Neural progenitor cell (in vitro differentiated cells): Measurements from ENCODE around the gene METRN. TPM values are rescaled to one million over a fixed set of nuclear protein-coding genes. Genes with fewer than 3 reads are reported as not detected.

Experiments used
- DNase-seq: peaks from one replicate; pipeline ENCODE4 v3.0.0-alpha.2; 2016; ENCODE audit warnings: low spot score
- H2AFZ ChIP-seq: fragments of 200-600 bp; sonication (generic); replicated peaks from 2 replicates; pipeline ENCODE4 v1.6.1; 2016; ENCODE audit warnings: antibody characterized with exemption
- H3F3A ChIP-seq: fragments of 200-600 bp; sonication (generic); 2 replicates; pipeline ENCODE4 v1.6.1; 2016; ENCODE audit warnings: antibody characterized with exemption, low read depth
- H3K27ac ChIP-seq: fragments of 200-600 bp; sonication (generic); 2 replicates; pipeline ENCODE4 v1.5.1; 2016; ENCODE audit warnings: mild to moderate bottlenecking
- H3K27me3 ChIP-seq: fragments of 200-600 bp; sonication (generic); 2 replicates; pipeline ENCODE4 v1.6.1; 2016; ENCODE audit warnings: mild to moderate bottlenecking, moderate library complexity
- H3K36me3 ChIP-seq: fragments of 200-600 bp; sonication (generic); 2 replicates; pipeline ENCODE4 v1.5.1; 2016
- H3K4me1 ChIP-seq: fragments of 200-600 bp; sonication (generic); 2 replicates; pipeline ENCODE4 v1.6.1; 2016; ENCODE audit warnings: mixed run types
- H3K4me2 ChIP-seq: fragments of 200-600 bp; sonication (generic); 2 replicates; pipeline ENCODE4 v1.6.1; 2016
- H3K4me3 ChIP-seq: fragments of 200-600 bp; sonication (generic); 2 replicates; pipeline ENCODE4 v1.5.1; 2016
- H3K79me2 ChIP-seq: fragments of 200-600 bp; sonication (generic); 2 replicates; pipeline ENCODE4 v1.6.1; 2016; ENCODE audit warnings: low read depth
- H3K9ac ChIP-seq: fragments of 200-600 bp; sonication (generic); 2 replicates; pipeline ENCODE4 v1.6.1; 2016
- H3K9me3 ChIP-seq: fragments of 200-600 bp; sonication (generic); 2 replicates; pipeline ENCODE4 v1.5.1; 2016; ENCODE audit warnings: low read depth
- H4K20me1 ChIP-seq: fragments of 200-600 bp; sonication (generic); 2 replicates; pipeline ENCODE4 v1.6.1; 2016; ENCODE audit warnings: low read depth
- H3K27ac Mint-ChIP-seq: 3 replicates; pipeline ENCODE4 v1.8.0; 2021; ENCODE audit warnings: mixed read lengths
- H3K27me3 Mint-ChIP-seq: 2 replicates; pipeline ENCODE4 v1.8.0; 2022; ENCODE audit warnings: low read depth, mild to moderate bottlenecking, inconsistent platforms, moderate library complexity, mixed read lengths; ENCODE audit not compliant: insufficient read depth
- H3K36me3 Mint-ChIP-seq: 3 replicates; pipeline ENCODE4 v1.8.0; 2021; ENCODE audit warnings: mixed read lengths
- H3K4me1 Mint-ChIP-seq: 3 replicates; pipeline ENCODE4 v1.8.0; 2021; ENCODE audit warnings: mixed read lengths
- H3K4me3 Mint-ChIP-seq: 3 replicates; pipeline ENCODE4 v1.8.0; 2021; ENCODE audit warnings: mild to moderate bottlenecking, moderate library complexity, mixed read lengths
- H3K9me3 Mint-ChIP-seq: 3 replicates; pipeline ENCODE4 v1.8.0; 2020; ENCODE audit warnings: mixed read lengths
- CTCF ChIP-seq: fragments of 200-600 bp; sonication (generic); IDR thresholded peaks from 2 replicates; pipeline ENCODE4 v1.5.1; 2017; ENCODE audit warnings: antibody characterized with exemption, mild to moderate bottlenecking
- EZH2 ChIP-seq: fragments of 200-600 bp; sonication (generic); IDR thresholded peaks from 2 replicates; pipeline ENCODE4 v1.6.1; 2017; ENCODE audit warnings: antibody characterized with exemption, mild to moderate bottlenecking, moderate library complexity
- EZH2phosphoT487 ChIP-seq: fragments of 200-600 bp; sonication (generic); IDR thresholded peaks from 2 replicates; pipeline ENCODE4 v1.6.1; 2017; ENCODE audit warnings: antibody characterized with exemption
- total RNA-seq: library from RNA; depleted of rRNA; stranded (reverse); fragments of >200 nt; gene quantifications from 2 replicates; pipeline ENCODE4 v1.2.3, GENCODE V29; 2015; ENCODE audit warnings: low replicate concordance

The METRN gene
- total RNA-seq, 1 donor from 2014 or later = 24.3 TPM

- Histone ChIP-seq H3K4me3 (peak within 1 kb of the TSS; percentile 85), H3K79me2 (no peaks in the 10 kb centered on the region), H3F3A (peaks cover 30% of the 10 kb centered on the region), H2AFZ (peak within 1 kb of the TSS; percentile 84), H3K27ac (peak within 1 kb of the TSS; percentile 80), H3K36me3 (no peaks in the 10 kb centered on the region), H4K20me1 (peaks cover 66% of the 10 kb centered on the region), H3K4me1 (peaks cover 29% of the 10 kb centered on the region), H3K4me2 (peak within 1 kb of the TSS; percentile 98), H3K27me3 (peaks cover 12% of the 10 kb centered on the region), H3K9me3 (no peaks in the 10 kb centered on the region), H3K9ac (peak within 1 kb of the TSS; percentile 22)
- Mint-ChIP-seq H3K4me1 (peaks cover 27% of the 10 kb centered on the region), H3K27me3 (peaks cover 13% of the 10 kb centered on the region), H3K36me3 (peaks cover 2% of the 10 kb centered on the region), H3K27ac (peak within 1 kb of the TSS; percentile 81), H3K4me3 (peak within 1 kb of the TSS; percentile 89), H3K9me3 (no peaks in the 10 kb centered on the region)
- peak; percentile 98 for DNase-seq
- TF ChIP-seq EZH2phosphoT487 (no peak), CTCF (no peak), EZH2 (no peak)
These were observed 6.3 kb downstream of the METRN start, which contains the start of gene ANTKMT for GRCh38 chr16:720990-721764. ANTKMT (plus strand) TSS chr16:721146; CDS start chr16:721275, 129 bp downstream.

- H3K9ac ChIP-seq = no peak overlapping the region
- H4K20me1 ChIP-seq = peaks cover 64% of the 10 kb centered on the region
- Mint-ChIP-seq H3K27me3 (peaks cover 10% of the 10 kb centered on the region), H3K9me3 (no peaks in the 10 kb centered on the region), H3K4me3 (peak overlapping the region; percentile 65), H3K27ac (no peak overlapping the region), H3K4me1 (peaks cover 23% of the 10 kb centered on the region), H3K36me3 (no peaks in the 10 kb centered on the region)
- peaks cover 21% of the 10 kb centered on the region for H3K4me1 ChIP-seq
- H3K36me3 ChIP-seq = no peaks in the 10 kb centered on the region
- H3K4me2 ChIP-seq = peak overlapping the region; percentile 98
- DNase-seq = no peak
- H2AFZ ChIP-seq = no peak overlapping the region
- H3K27me3 ChIP-seq = peaks cover 19% of the 10 kb centered on the region
- no peaks in the 10 kb centered on the region for H3K79me2 ChIP-seq
- no peaks in the 10 kb centered on the region for H3K9me3 ChIP-seq
- TF ChIP-seq EZH2 (no peak), EZH2phosphoT487 (no peak), CTCF (no peak)
- H3K4me3 ChIP-seq = peak overlapping the region; percentile 85
- no peak overlapping the region for H3K27ac ChIP-seq
- H3F3A ChIP-seq = peaks cover 32% of the 10 kb centered on the region
These were observed 7.0 kb downstream of the METRN start for GRCh38 chr16:721765-722540.

- H3K4me3 ChIP-seq = no peak overlapping the region
- H3K79me2 ChIP-seq = no peaks in the 10 kb centered on the region
- peaks cover 42% of the 10 kb centered on the region for H3F3A ChIP-seq
- no peaks in the 10 kb centered on the region for H3K9me3 Mint-ChIP-seq
- no peak overlapping the region for H3K27ac ChIP-seq
- H3K4me1 Mint-ChIP-seq = peaks cover 19% of the 10 kb centered on the region
- H3K27me3 ChIP-seq = peaks cover 30% of the 10 kb centered on the region
- H3K36me3 ChIP-seq = no peaks in the 10 kb centered on the region
- H4K20me1 ChIP-seq = peaks cover 58% of the 10 kb centered on the region
- TF ChIP-seq EZH2phosphoT487 = no peak
- no peak for TF ChIP-seq EZH2
- TF ChIP-seq CTCF = no peak
- no peak for DNase-seq
- H3K36me3 Mint-ChIP-seq = no peaks in the 10 kb centered on the region
- peak overlapping the region; percentile 65 for H3K4me3 Mint-ChIP-seq
- no peak overlapping the region for H3K4me2 ChIP-seq
- H3K9me3 ChIP-seq = no peaks in the 10 kb centered on the region
- peaks cover 14% of the 10 kb centered on the region for H3K27me3 Mint-ChIP-seq
- H2AFZ ChIP-seq = no peak overlapping the region
- H3K4me1 ChIP-seq = peaks cover 18% of the 10 kb centered on the region
- H3K9ac ChIP-seq = no peak overlapping the region
- H3K27ac Mint-ChIP-seq = no peak overlapping the region
These were observed 8.1 kb downstream of the METRN start for GRCh38 chr16:722835-723633.
